ENCODE results near the gene ELAVL2. TPM values are rescaled to one million over a fixed set of nuclear protein-coding genes. Genes with fewer than 3 reads are reported as not detected.

Gene ELAVL2
- total RNA-seq, 6 experiments from 2014 or later: not detected

DNA sequence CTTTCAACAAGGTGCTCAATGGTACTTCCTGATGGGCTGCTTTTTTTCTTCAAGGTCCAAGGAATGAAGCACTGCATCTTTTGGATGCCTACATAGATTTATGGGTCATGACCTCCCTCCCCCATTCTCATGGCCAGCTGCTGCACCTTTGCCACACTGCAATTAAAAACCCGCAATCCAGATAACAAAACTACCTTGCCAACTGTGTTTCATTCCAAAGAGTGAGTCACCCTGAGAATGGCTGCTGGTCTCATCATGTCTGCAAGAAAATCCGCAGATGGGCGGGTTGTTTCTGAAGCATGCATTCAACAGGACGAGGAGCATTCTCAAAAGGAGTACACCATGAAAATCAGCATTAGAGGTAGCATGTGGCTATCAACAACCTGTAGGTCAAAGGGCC lies 139.8 kb downstream of the ELAVL2 start:
- Histone ChIP-seq H3K4me1 (no peaks in the 10 kb centered on the region), H3K9me3 (no peaks in the 10 kb centered on the region), H3K4me3 (no peak overlapping the region), H3K27me3 (no peaks in the 10 kb centered on the region), H3K36me3 (no peaks in the 10 kb centered on the region), H3K27ac (no peak overlapping the region)
- ATAC-seq: no peak
- intact Hi-C loops (cut with DNase I): no loop called here
- WGBS (ENCODE audit: insufficient coverage, low coverage, low lambda C conversion rate, missing lambda C conversion rate): 42% methylated on average over 4 of the region's 4 CpGs
- TF ChIP-seq, protein P1, sequence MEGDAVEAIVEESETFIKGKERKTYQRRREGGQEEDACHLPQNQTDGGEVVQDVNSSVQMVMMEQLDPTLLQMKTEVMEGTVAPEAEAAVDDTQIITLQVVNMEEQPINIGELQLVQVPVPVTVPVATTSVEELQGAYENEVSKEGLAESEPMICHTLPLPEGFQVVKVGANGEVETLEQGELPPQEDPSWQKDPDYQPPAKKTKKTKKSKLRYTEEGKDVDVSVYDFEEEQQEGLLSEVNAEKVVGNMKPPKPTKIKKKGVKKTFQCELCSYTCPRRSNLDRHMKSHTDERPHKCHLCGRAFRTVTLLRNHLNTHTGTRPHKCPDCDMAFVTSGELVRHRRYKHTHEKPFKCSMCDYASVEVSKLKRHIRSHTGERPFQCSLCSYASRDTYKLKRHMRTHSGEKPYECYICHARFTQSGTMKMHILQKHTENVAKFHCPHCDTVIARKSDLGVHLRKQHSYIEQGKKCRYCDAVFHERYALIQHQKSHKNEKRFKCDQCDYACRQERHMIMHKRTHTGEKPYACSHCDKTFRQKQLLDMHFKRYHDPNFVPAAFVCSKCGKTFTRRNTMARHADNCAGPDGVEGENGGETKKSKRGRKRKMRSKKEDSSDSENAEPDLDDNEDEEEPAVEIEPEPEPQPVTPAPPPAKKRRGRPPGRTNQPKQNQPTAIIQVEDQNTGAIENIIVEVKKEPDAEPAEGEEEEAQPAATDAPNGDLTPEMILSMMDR (IDR thresholded peaks at IDR 0.05): no peak
- no peak for TF ChIP-seq POLR2A (IDR thresholded peaks at IDR 0.05)
- DNase-seq: no peak

DNA sequence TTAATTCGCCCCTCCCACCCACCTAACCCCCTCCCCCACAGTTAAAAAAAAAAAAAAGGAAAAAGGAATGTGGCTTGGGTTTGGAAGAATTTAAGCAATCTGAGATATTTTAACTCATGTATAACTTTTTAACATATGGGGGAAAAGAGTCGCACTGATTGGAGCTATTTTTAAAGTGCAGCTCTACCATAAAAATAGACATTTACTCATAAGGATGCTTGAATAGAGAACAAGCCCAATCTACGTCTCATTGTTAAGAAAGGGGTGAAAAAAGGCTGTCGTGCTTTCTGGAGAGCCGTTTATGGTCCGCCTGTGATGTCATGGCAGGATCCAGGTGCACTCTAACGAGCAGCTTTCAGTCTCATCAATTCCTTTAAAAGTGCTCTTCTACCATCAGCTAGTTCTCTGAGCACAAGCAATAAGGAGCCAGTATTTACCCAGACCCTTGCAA lies 142.4 kb downstream of the ELAVL2 start:
- DNase-seq (no peak), ATAC-seq (no peak)
- Histone ChIP-seq H3K27me3 (no peaks in the 10 kb centered on the region), H3K4me1 (no peaks in the 10 kb centered on the region), H3K36me3 (no peaks in the 10 kb centered on the region), H3K27ac (no peak overlapping the region), H3K9me3 (no peaks in the 10 kb centered on the region), H3K4me3 (no peak overlapping the region)
- WGBS (ENCODE audit: insufficient coverage, low coverage, low lambda C conversion rate, missing lambda C conversion rate): 41% methylated on average over 7 of the region's 7 CpGs
- intact Hi-C loops (cut with DNase I): no loop called here
- TF ChIP-seq, protein P1 (IDR thresholded peaks at IDR 0.05): no peak
- TF ChIP-seq POLR2A (IDR thresholded peaks at IDR 0.05): no peak

DNA sequence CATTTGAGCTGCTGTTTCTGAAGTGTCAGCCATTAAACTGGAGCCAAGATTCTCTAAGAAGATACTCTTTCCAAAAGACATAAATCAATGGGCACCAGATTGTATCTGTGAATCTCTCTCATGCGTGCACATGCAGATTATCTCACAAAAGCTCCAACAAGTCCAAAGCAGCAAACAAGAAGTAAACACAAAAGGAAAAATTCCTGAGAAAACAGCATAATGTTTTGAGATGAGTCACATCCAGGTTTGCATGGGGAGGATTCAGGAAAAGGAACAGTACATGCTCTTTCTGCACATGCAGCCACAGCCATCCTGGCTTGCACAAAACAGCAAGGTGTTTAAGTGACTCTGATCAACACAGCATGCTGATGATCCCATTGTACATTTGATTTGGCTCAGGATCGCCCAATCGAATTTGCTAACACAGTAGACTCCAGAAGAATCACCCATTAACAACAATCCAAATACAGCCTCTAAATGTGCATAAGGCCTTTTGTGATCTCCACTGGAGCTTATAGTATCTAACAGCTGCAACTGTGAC lies 143.1 kb downstream of the ELAVL2 start:
- TF ChIP-seq, protein P1 (IDR thresholded peaks at IDR 0.05): no peak
- no peak for TF ChIP-seq POLR2A (IDR thresholded peaks at IDR 0.05)
- no peaks in the 10 kb centered on the region for H3K36me3 ChIP-seq
- intact Hi-C loops (cut with DNase I): no loop called here
- H3K27me3 ChIP-seq: no peaks in the 10 kb centered on the region
- ATAC-seq (peak in 1 of 4 donors; percentile 55), DNase-seq (no peak)
- H3K4me1 ChIP-seq: no peaks in the 10 kb centered on the region
- no peak overlapping the region for H3K4me3 ChIP-seq
- H3K9me3 ChIP-seq: no peaks in the 10 kb centered on the region
- no peak overlapping the region for H3K27ac ChIP-seq
- 66% methylated on average over 3 of the region's 3 CpGs for WGBS (ENCODE audit: insufficient coverage, low coverage, low lambda C conversion rate, missing lambda C conversion rate)

DNA sequence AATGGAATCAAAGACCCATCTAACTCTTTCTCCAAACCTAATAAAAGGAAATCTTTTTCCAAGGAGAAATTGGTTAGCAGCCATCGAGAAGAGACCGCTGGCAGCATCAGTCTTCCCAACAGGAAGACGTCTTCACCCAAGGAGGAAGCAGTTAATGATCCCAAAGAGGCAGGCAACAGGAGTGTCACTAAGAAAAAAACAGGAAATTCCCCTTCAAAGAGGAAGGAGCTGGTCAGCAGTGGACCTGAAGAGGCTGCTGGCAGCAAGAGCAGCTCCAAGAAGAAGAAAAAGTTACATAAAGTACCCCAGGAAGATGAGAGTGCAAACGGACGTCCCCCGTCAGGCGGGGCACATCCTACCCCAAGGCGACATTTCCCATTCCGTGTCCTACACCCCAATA lies 143.7 kb downstream of the ELAVL2 start:
- intact Hi-C loops (cut with DNase I): no loop called here
- no peak for DNase-seq

More for the DNA sequence above, 143.7 kb downstream of the ELAVL2 start:
- no peaks in the 10 kb centered on the region for H3K36me3 ChIP-seq
- H3K4me3 ChIP-seq: no peak overlapping the region
- no peaks in the 10 kb centered on the region for H3K27me3 ChIP-seq
- H3K27ac ChIP-seq: no peak overlapping the region
- 43% methylated on average over 8 of the region's 9 CpGs for WGBS (ENCODE audit: insufficient coverage, low coverage, low lambda C conversion rate, missing lambda C conversion rate)
- TF ChIP-seq POLR2A (IDR thresholded peaks at IDR 0.05): no peak
- TF ChIP-seq, protein P1 (IDR thresholded peaks at IDR 0.05): no peak
- H3K4me1 ChIP-seq: no peaks in the 10 kb centered on the region
- H3K9me3 ChIP-seq: no peaks in the 10 kb centered on the region
- peak in 2 of 4 donors; percentile 33 to 61 for ATAC-seq

All from right lobe of liver (tissue), 6 donors.